NCI-H128 (cell line): ENCODE results near the gene CLOCK.

Experiments used
- DNase-seq: peaks from one replicate; lab custom pipeline; 2025; ENCODE audit not compliant: unreplicated experiment; lab: John Stamatoyannopoulos, UW

The CLOCK gene

DNA sequence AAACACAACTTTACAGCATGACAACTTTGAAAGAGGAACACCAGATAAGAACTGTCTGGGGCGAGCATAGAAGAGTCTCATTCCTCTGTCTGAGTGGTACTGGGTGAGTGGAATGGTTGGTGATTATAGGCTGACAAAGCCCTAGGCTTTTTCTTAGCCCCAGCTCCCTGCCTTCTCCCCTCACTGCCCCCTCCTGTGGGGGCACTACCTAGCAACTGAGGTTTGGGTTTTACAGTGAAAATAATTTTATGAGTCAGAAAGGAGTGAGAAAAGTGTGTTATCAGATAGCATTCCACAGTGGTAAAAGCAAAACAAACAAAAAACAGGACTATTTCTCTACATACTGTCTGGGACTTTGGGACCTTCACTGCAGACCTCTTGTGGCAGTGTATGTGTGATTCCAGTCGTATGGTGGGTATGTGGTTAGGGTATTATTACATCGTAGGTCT, 161.5 kb downstream of the CLOCK start:
- no peak for DNase-seq

DNA sequence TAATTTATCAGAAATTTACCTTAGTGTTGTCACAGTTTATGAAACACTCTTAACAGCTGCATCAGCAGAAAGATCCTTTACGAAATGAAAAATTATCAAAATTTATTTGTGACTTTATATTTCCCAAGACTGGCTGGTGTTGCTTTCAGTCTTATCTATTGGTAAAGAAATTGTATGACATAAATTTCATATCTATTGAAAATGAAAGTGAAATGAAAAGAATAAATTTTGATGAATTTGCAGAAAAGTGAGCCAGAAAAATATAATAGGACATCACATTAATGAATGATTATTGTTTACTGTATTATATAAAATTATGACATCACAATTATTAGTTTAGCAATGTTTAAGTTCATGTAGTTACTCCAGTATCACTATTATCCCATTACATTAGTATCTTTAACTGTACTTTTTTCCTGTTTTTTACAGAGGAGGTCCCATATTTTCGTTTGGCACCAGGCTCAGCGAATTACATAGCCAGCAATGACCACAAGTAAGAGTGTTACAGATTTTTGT, 164.2 kb downstream of the CLOCK start:
- DNase-seq, result no peak

DNA sequence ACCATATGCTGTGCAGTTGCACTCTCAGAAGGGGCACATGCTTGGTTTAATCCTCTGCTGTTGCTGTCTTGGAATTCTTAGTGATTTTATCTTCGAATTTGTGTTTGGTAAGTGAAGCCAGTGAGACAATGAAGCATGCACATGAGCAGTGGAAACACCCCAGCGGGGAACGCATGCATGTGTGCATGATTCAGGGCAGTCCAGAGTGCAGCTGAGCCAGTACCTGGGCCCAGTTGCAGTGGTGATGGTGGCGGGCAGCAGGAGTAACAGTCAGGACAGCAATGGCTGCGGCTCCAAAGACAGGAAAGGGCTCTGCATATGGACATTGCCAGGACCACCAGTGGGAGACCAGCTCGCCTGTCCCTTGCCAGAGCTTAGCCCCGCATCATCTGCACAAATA, 165.2 kb downstream of the CLOCK start:
- DNase-seq, result no peak

DNA sequence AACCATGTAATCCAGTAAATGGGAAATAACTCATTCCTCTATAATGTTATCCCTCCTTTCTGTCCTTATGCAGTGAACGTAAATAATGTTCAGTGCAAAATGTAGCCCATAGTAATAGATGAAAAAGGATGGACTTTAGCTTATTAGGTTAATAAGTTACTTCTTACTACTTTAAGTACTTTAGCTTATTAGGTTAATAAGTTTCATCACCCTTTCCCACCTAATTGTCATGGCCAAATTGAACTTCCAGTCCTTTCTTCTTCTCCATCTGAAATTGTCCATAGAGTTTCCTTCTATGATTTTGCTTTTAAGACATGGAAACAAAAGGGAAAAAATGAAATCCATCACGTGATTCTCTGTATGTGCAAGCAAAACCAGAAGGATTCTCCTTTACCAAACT, 166.1 kb downstream of the CLOCK start:
- DNase-seq, result no peak

DNA sequence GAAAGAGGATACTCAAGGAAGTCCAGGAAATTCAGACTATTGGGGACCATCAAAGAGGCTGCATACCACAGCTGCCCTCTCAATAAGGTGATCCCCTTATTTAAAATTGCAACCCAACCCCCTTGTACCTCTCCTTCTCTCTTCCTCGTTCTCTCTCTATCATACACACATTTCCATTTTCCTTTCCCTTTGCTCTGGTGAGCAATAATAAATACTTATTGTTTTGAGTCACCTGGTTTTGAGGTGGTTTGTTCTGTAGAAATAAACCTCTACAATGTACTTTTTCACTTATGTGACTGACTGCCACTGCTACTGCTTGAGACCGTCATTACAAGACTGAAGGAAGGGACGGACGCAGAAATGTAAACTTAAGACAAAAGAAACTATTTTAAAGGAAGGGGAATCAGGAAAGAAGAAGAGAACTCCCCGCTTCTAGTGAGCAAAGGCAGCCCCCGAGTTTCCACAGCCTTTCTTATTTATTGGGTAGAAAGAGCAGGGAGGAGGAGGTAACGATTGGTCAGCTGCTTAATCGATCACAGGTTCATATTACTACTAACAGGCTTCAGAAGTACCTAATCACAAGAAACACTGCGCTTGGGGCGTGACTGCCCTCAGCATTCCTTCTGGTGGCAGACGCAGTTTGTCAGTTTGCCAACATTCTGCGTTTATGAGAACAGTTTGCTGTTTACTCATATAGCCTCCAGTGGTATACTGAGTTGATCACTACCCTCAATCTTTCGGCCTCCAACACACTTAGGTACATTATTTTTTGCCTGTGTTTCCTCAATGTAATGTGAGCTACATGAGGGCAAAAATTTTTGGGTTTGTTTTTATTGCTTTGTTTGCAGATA, 167.9 kb downstream of the CLOCK start:
- no peak for DNase-seq
